OCI-LY7 (cell line): ENCODE data around the gene TRIO. TPM values are rescaled to one million over a fixed set of nuclear protein-coding genes. Genes with fewer than 3 reads are reported as not detected.
"Not testable (repeated sequence)": the region's sequence is repeated elsewhere in the genome, so short reads cannot be mapped to it uniquely, and the experiment has no call there.

Experiments
- BruUV-seq: library from RNA; stranded (reverse); fragments of 400-500 nt; replicated peaks from 2 replicates; lab custom pipeline; 2021; lab: Mats Ljungman, UMichigan
- CTCF ChIA-PET: fragments of 300-600 bp; sonication (Branson Sonifier 250); formaldehyde crosslinking; loops from one replicate; lab custom pipeline; 2022; ENCODE audit warnings: antibody characterized with exemption; ENCODE audit not compliant: unreplicated experiment; lab: Charles Lee
- POLR2A ChIA-PET: fragments of 300-600 bp; sonication (Branson Sonifier 250); formaldehyde crosslinking; loops from one replicate; lab custom pipeline; 2022; ENCODE audit warnings: antibody characterized with exemption; lab: Charles Lee
- DNase-seq: peaks from one replicate; pipeline ENCODE4 v3.0.0-alpha.2; 2015; ENCODE audit warnings: low spot score
- H2AFZ ChIP-seq: fragments of 200-600 bp; sonication (generic), shearing (Covaris generic); 2 replicates; pipeline ENCODE4 v1.6.1; 2014; ENCODE audit warnings: mild to moderate bottlenecking, antibody characterized with exemption, low read length, moderate library complexity
- H3K27ac ChIP-seq: fragments of 200-600 bp; sonication (generic); 2 replicates; pipeline ENCODE4 v1.5.1; 2014; ENCODE audit warnings: mixed run types, low read depth, mild to moderate bottlenecking, moderate library complexity, low read length, inconsistent platforms; ENCODE audit not compliant: poor library complexity, severe bottlenecking
- H3K36me3 ChIP-seq: fragments of 200-600 bp; sonication (generic); 2 replicates; pipeline ENCODE4 v1.6.1; 2014; ENCODE audit warnings: mild to moderate bottlenecking, antibody characterized with exemption, low read length, moderate library complexity, mixed read lengths; ENCODE audit not compliant: insufficient read depth
- H3K4me1 ChIP-seq: fragments of 200-600 bp; sonication (generic); 2 replicates; pipeline ENCODE4 v1.5.1; 2014; ENCODE audit warnings: mild to moderate bottlenecking, low read length; ENCODE audit not compliant: insufficient read depth, poor library complexity, severe bottlenecking
- H3K4me2 ChIP-seq: fragments of 200-600 bp; sonication (generic); 2 replicates; pipeline ENCODE4 v1.6.1; 2014; ENCODE audit warnings: mild to moderate bottlenecking, low read length
- H3K4me3 ChIP-seq: fragments of 200-600 bp; sonication (generic); 2 replicates; pipeline ENCODE4 v1.5.1; 2014; ENCODE audit warnings: mild to moderate bottlenecking, low read depth, low read length; ENCODE audit not compliant: poor library complexity, severe bottlenecking
- H3K79me2 ChIP-seq: fragments of 200-600 bp; sonication (generic); 2 replicates; pipeline ENCODE4 v1.6.1; 2016; ENCODE audit warnings: low read depth, mild to moderate bottlenecking, low read length, moderate library complexity, mixed read lengths; ENCODE audit not compliant: insufficient read depth
- H3K9me2 ChIP-seq: fragments of 200-600 bp; sonication (generic); 2 replicates; pipeline ENCODE4 v1.6.1; 2016; ENCODE audit warnings: mild to moderate bottlenecking, low read length, mixed read lengths; ENCODE audit not compliant: insufficient read depth
- H3K9me3 ChIP-seq: fragments of 200-600 bp; sonication (generic); 2 replicates; pipeline ENCODE4 v1.6.1; 2014; ENCODE audit warnings: mild to moderate bottlenecking, mixed run types, low read length, mixed read lengths
- H4K20me1 ChIP-seq: fragments of 200-600 bp; sonication (generic); 2 replicates; pipeline ENCODE4 v1.6.1; 2014; ENCODE audit warnings: mild to moderate bottlenecking, antibody characterized with exemption, low read length, moderate library complexity, mixed read lengths; ENCODE audit not compliant: insufficient read depth
- CTCF ChIP-seq: fragments of 200-600 bp; sonication (generic); conservative IDR thresholded peaks from 2 replicates; pipeline ENCODE4 v1.5.1; 2014; ENCODE audit warnings: mild to moderate bottlenecking, antibody characterized with exemption, low read length, moderate library complexity, mixed read lengths
- EZH2phosphoT487 ChIP-seq: fragments of 200-600 bp; sonication (generic); IDR thresholded peaks from 2 replicates; pipeline ENCODE4 v1.6.1; 2018; ENCODE audit warnings: low read depth, borderline replicate concordance, mild to moderate bottlenecking, mixed run types, antibody characterized with exemption, low read length, moderate library complexity, mixed read lengths
- intact Hi-C: fragments of 100-400 bp; cut with micrococcal nuclease; formaldehyde crosslinking; loops from one replicate; pipeline ENCODE4 v1.10.0; 2022; ENCODE audit not compliant: unreplicated experiment
- total RNA-seq, 2 experiments: library from RNA; depleted of rRNA in 1 of 2; stranded (reverse); fragments of >200 nt in 1 of 2; shearing (Covaris generic) in 1 of 2; gene quantifications; 2 replicates each; pipeline ENCODE4 v1.2.3, GENCODE V29; 2014 to 2022

The TRIO gene
- total RNA-seq, 2 experiments from 2014 or later, result 35.8 to 55.1 TPM

DNA sequence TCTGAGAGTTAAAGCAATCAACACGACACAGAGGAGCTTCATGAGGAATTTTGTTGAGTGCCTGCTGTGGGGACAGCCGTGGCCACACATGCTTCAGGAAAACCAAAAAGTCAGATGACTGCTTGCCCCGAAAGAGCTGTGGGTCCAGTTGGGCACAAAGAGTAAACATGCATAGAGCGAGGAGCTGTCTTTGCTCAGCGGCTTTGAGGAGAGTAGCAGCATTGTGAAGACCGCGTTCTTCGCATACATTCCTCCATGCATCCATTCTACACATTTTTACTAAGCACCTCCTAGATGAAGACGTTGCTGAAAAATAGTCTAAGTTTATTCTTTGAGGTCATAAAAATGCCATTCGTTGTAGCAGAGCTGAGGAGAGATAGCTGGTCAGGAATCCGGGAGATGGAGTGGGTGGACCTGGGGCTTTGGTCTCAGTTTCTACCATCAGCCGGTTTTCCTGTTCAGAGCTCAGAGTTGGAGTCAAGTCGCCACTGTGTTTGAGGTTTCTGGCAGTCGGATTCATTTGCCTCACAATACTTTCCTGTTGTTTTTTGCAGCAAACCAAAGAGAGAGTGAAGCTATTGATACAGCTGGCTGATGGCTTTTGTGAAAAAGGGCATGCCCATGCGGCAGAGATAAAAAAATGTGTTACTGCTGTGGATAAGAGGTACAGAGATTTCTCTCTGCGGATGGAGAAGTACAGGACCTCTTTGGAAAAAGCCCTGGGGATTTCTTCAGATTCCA is 243.9 kb downstream of the TRIO start:
- Histone ChIP-seq H3K4me3 (no peak overlapping the region), H3K36me3 (peaks cover 20% of the 10 kb centered on the region), H3K9me2 (no peaks in the 10 kb centered on the region), H2AFZ (no peak overlapping the region), H3K27ac (no peak overlapping the region), H3K4me1 (no peaks in the 10 kb centered on the region), H4K20me1 (no peaks in the 10 kb centered on the region), H3K79me2 (no peaks in the 10 kb centered on the region), H3K9me3 (no peaks in the 10 kb centered on the region), H3K4me2 (no peak overlapping the region)
- intact Hi-C loops, result no loop called here
- no TSS peak for BruUV-seq
- CTCF ChIA-PET, result no interaction called here
- TF ChIP-seq EZH2phosphoT487 (no peak), CTCF (no peak)
- POLR2A ChIA-PET, result interaction anchor here (1.0 kb wide), 1 partner anchor 14 kb away, joined by 3 read pairs; no protein-coding TSS in a partner anchor
- no peak for DNase-seq

DNA sequence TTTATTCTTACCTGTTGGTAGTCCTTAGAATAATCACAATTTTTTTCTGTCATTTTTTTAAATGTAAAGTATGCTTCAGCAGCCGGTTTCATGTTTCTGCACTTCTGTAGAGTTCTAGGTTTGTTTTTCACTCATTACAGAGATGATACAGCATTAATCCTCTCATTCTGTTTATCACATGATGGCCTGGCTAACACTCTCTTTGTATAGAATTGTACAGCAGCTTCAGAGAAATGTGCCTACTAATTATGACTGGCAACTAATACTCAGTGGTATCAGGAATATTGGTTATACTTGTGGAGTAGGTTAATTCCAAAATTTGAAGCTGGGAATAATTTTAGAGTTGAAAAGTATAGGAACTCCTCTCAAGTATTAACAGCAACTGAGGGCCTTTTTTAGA is 245.6 kb downstream of the TRIO start:
- Histone ChIP-seq H3K9me2 (no peaks in the 10 kb centered on the region), H3K9me3 (no peaks in the 10 kb centered on the region), H3K27ac (no peak overlapping the region), H3K79me2 (no peaks in the 10 kb centered on the region), H3K4me1 (no peaks in the 10 kb centered on the region), H2AFZ (no peak overlapping the region), H3K36me3 (peaks cover 23% of the 10 kb centered on the region), H4K20me1 (no peaks in the 10 kb centered on the region), H3K4me3 (no peak overlapping the region), H3K4me2 (no peak overlapping the region)
- intact Hi-C loops, result no loop called here
- POLR2A ChIA-PET, result interaction anchor here (0.6 to 0.9 kb wide), 2 partner anchors 23 to 260 kb away, joined by 3 to 5 read pairs; no protein-coding TSS in a partner anchor
- CTCF ChIA-PET, result no interaction called here
- TF ChIP-seq CTCF, result no peak
- no peak for TF ChIP-seq EZH2phosphoT487
- no TSS peak for BruUV-seq
- no peak for DNase-seq

- POLR2A ChIA-PET, H3K9me2 ChIP-seq, DNase-seq, H3K4me2 ChIP-seq, intact Hi-C loops, H4K20me1 ChIP-seq, H3K79me2 ChIP-seq, H3K4me3 ChIP-seq, H3K9me3 ChIP-seq, H3K4me1 ChIP-seq, H3K27ac ChIP-seq, BruUV-seq, H2AFZ ChIP-seq, CTCF ChIA-PET: not testable (repeated sequence)
- H3K36me3 ChIP-seq, result peaks cover 23% of the 10 kb centered on the region
Observed at GRCh38 chr5:14392552-14392951, 249.4 kb downstream of the TRIO start.
